RWPE1 (cell line): Measurements from ENCODE around the gene GPR78.

Experiments
- CTCF ChIA-PET: fragments of 350-600 bp; sonication (Branson Sonifier 250); formaldehyde crosslinking; extraction: SDS; loops from one replicate; lab custom pipeline; 2021; lab: Yijun Ruan, JAX
- POLR2A ChIA-PET: fragments of 400-600 bp; formaldehyde crosslinking; extraction: SDS; loops from one replicate; lab custom pipeline; 2020; ENCODE audit warnings: antibody characterized with exemption; ENCODE audit not compliant: low non-redundant PET; lab: Yijun Ruan, JAX
- DNase-seq: peaks from one replicate; pipeline ENCODE4 v3.0.0; 2012; ENCODE audit warnings: low spot score
- H3K27ac ChIP-seq: fragments of 450-650 bp; 2 replicates; pipeline ENCODE4 v1.5.1; 2017
- TF ChIP-seq, protein P1 (sequence below): fragments of 450-650 bp; conservative IDR thresholded peaks from 2 replicates; pipeline ENCODE4 v1.5.1; 2017; ENCODE audit warnings: low read depth, mild to moderate bottlenecking

GPR78 gene

DNA sequence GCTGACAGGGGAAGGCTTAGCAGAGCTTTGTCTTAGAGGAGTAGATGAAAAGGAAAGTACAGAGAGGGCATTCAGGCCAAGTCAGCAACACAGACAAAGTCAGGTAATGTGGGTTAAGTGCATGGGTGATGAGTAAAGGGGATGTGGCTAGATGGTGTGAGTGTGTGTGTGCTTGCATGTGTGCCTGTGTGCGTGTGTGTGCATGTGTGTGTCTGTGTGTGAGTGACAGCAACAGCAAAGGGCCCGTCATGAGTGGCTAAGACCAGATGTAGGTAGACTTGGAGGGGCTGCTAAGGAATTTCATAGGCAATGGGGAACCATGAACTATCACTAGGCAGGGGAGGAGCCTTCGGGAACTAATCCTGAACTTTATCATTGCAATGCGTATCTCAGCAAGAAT lies 2.2 kb upstream of the GPR78 start:
- ChIA-PET POLR2A (no interaction called here), CTCF (no interaction called here)
- no peak for DNase-seq
- TF ChIP-seq, protein P1, sequence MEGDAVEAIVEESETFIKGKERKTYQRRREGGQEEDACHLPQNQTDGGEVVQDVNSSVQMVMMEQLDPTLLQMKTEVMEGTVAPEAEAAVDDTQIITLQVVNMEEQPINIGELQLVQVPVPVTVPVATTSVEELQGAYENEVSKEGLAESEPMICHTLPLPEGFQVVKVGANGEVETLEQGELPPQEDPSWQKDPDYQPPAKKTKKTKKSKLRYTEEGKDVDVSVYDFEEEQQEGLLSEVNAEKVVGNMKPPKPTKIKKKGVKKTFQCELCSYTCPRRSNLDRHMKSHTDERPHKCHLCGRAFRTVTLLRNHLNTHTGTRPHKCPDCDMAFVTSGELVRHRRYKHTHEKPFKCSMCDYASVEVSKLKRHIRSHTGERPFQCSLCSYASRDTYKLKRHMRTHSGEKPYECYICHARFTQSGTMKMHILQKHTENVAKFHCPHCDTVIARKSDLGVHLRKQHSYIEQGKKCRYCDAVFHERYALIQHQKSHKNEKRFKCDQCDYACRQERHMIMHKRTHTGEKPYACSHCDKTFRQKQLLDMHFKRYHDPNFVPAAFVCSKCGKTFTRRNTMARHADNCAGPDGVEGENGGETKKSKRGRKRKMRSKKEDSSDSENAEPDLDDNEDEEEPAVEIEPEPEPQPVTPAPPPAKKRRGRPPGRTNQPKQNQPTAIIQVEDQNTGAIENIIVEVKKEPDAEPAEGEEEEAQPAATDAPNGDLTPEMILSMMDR: no peak
- H3K27ac ChIP-seq: no peak overlapping the region

DNA sequence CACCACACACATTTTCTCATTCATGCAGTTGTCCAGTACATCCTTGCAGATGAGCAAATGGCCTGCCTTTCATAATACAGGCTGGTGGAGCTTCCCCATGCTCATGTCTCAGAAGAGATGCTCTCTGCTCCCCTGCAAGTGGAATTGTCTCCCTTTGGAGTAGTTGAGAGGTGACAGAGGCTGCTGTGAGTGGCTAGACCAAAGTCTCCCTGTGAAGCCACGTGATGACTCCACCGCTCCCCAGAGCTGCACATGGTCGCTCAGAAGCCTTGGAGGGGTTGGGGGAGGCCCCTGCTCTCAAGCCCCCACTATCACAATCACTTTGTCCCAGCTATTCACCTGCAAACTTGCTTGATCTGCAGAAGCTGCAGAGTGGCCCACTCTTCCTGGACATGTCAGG lies 1.5 kb upstream of the GPR78 start:
- ChIA-PET POLR2A (no interaction called here), CTCF (no interaction called here)
- no peak overlapping the region for H3K27ac ChIP-seq
- no peak for DNase-seq
- TF ChIP-seq, protein P1: no peak

DNA sequence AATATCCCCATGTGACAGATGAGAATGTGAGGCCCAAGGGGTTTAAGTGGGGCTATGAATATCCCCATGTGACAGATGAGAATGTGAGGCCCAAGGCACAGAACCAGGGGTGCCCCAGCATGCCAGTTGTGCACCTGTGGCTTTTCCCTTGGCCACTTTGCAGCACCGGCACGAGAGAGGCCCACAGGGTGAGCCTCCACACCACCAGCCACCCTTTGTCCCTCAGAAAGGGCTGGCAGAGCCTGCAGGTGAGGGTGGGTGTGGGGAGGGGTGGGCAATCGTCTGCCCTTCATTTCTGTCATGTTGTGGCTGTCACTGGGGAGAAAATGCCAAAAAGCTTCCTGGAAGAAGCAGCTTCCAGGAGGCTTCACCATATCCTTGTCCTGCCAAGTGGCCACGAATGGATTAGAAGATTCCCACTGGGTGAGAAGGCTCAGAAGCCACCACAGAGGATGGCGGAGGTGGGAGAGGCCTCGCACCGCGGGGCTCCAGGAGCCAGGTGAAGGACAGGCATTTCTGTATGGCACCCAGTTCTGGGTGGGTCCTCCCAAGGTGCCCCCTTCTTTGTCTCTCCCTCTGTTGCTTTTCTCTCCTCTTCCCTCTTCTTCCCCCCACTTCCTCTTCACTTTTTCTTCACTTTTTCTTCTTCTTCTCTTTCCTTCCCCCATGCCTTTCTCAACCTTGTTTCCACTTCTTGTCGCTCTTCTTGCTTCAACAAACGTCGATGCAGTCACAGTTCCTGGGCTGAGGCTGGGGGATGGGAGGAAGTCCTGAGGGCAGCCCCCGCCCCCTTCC lies 469 bp upstream of the GPR78 start:
- CTCF ChIA-PET: interaction anchor here (0.7 kb wide), 1 partner anchor 13 kb away, joined by 3 read pairs; the partner anchor contains the start of gene CPZ
- TF ChIP-seq, protein P1: no peak
- no peak for DNase-seq
- H3K27ac ChIP-seq: no peak overlapping the region
- POLR2A ChIA-PET: no interaction called here

DNA sequence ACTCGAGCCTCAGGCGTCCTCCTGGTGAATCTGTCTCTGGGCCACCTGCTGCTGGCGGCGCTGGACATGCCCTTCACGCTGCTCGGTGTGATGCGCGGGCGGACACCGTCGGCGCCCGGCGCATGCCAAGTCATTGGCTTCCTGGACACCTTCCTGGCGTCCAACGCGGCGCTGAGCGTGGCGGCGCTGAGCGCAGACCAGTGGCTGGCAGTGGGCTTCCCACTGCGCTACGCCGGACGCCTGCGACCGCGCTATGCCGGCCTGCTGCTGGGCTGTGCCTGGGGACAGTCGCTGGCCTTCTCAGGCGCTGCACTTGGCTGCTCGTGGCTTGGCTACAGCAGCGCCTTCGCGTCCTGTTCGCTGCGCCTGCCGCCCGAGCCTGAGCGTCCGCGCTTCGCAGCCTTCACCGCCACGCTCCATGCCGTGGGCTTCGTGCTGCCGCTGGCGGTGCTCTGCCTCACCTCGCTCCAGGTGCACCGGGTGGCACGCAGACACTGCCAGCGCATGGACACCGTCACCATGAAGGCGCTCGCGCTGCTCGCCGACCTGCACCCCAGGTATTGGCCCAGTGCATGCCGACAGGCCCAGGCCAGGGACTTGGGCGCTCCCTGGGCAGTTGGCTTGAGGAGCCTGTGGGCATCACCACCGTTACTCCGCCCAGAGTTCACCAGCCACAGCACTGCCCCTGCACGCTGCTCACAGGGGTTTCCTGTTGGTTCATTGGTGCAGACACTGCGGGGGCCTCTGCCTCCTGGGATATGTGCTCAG lies 1.1 kb downstream of the GPR78 start:
- ChIA-PET CTCF (no interaction called here), POLR2A (no interaction called here)
- TF ChIP-seq, protein P1: no peak
- H3K27ac ChIP-seq: no peak overlapping the region
- DNase-seq: no peak

DNA sequence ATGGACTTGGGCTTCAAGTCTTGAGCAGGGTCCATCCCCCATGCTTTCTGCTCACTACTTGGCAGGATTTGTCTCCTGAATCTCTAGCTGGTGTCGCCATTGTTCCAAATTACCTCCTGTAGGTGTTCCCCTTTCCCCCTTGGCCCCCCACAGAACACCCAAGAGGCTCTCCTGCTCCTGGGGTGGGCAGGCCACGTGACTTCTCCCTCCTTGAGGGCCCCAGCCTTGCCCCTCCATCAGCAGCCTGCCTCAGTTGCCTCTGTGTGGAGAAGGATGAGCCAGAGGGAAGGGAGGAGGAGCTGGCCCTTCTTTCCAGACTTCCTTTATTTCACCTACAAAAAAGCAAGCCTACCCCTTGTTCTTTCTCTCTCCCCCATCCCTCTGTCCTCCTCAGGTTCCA lies 1.8 kb downstream of the GPR78 start:
- ChIA-PET CTCF (no interaction called here), POLR2A (no interaction called here)
- TF ChIP-seq, protein P1: no peak
- DNase-seq: no peak
- no peak overlapping the region for H3K27ac ChIP-seq

DNA sequence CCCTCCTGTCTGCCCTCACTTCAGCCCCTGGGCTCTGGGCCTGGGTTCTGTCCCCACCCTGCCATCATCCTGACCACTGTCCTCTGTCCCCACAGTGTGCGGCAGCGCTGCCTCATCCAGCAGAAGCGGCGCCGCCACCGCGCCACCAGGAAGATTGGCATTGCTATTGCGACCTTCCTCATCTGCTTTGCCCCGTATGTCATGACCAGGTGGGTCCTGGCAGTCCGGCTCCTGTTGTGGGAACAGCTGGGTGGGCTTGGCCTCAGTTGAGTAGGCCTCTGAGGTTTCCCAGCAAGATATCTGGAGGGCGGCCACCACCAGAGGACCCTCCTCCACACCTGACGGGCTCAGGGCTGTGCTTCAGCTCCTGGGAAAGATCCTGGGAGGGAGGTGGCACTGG lies 2.2 kb downstream of the GPR78 start:
- no peak for DNase-seq
- no peak overlapping the region for H3K27ac ChIP-seq
- ChIA-PET POLR2A (no interaction called here), CTCF (no interaction called here)
- TF ChIP-seq, protein P1: no peak
